ENCODE results near the gene ULK4.
"Not testable (repeated sequence)": the region's sequence is repeated elsewhere in the genome, so short reads cannot be mapped to it uniquely, and the experiment has no call there.

The ULK4 gene

GRCh38 chr3:41457176-41457575, 504.7 kb downstream of the ULK4 start:
- FAIRE-seq (no peak), DNase-seq (ENCODE audit: insufficient read length, low spot score) (no peak)

DNA sequence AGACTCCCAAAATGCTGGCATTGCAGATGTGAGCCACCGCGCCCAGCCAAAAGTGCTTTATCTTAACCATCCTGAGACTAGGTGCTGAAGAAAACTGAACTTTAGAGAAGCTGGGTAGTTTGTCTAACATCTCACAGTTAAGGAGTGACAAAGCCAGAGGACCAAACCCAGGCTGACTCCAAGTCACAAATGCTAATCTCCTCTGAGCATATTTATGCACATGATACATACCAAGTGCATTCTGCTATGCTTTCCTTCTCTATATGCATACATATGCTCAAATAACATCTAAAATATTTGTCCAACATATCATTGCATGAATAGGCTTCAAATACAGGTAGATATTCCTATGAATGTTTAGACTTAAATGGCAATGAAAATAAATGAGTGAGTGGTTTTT, 505.7 kb downstream of the ULK4 start:
- FAIRE-seq (no peak), DNase-seq (ENCODE audit: insufficient read length, low spot score) (no peak)

DNA sequence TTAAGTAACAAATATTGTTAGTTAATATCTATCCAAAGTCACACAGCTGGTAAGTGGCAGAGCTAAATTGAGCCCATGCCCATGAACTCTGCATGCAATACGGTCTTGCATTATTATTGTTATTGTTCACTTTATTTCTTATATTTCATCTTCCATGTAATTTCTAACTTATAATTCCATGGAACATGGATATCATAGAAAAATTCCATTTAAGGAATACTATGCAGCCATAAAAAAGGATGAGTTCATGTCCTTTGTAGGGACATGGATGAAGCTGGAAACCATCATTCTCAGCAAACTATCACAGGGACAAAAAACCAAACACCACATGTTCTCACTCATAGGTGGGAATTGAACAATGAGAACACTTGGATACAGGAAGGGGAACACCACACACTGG, 508.3 kb downstream of the ULK4 start:
- not testable (repeated sequence) for DNase-seq (ENCODE audit: insufficient read length, low spot score); FAIRE-seq

GRCh38 chr3:41450416-41451231, 511.3 kb downstream of the ULK4 start:
- no peak for FAIRE-seq
- no peak for DNase-seq (ENCODE audit: insufficient read length, low spot score)

GRCh38 chr3:41448396-41448795, 513.5 kb downstream of the ULK4 start:
- no peak for FAIRE-seq

DNA sequence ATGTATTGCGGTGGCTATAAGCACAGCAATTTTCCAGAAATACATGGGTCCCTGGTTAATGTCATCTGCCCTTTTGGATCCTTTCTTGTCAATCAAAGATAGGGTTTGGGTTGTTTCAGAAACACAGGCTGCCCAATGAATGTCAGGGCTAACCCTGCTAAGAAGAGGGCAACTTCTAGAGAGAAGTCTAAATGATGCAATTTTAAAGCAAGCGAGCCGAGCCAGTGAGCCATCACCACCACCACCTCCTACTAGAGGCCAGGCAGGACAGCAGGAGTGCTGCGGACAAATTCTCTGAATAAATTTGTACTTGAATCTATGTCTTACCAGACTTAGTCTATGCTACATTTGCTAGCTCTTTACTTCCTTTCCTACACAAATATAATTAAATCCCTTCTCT, 514.2 kb downstream of the ULK4 start:
- no peak for DNase-seq (ENCODE audit: insufficient read length, low spot score)
- no peak for FAIRE-seq

More at GRCh38 chr3:41448396-41448795, 513.5 kb downstream of the ULK4 start:
- DNase-seq (ENCODE audit: insufficient read length, low spot score): no peak

DNA sequence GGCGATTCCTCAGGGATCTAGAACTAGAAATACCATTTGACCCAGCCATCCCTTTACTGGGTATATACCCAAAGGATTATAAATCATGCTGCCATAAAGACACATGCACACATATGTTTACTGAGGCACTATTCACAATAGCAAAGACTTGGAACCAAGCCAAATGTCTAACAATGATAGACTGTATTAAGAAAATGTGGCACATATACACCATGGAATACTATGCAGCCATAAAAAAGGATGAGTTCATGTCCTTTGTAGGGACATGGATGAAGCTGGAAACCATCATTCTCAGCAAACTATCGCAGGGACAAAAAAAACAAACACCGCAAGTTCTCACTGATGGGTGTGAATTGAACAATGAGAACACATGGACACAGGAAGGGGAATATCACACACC, 515.6 kb downstream of the ULK4 start:
- not testable (repeated sequence) for FAIRE-seq; DNase-seq (ENCODE audit: insufficient read length, low spot score)

DNA sequence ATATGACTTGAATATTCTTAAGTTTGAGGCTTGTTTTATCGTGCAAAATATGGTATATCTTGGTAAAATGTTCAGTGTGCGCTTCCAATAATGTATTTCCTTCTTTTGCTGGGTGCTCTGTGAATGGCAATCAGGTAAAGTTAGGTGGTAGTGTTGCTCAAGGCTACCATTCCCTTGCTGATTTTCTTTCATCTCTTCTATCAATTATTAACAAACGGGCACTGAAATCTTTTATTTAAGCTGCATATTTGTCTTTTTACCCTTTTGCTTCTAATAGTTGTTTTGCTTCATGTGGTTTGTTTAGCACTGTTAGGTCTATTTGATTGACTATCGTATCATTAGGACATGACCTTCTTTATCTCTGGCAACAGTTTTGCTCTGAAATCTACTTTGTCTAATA, 520.3 kb downstream of the ULK4 start:
- FAIRE-seq (no peak), DNase-seq (ENCODE audit: insufficient read length, low spot score) (no peak)

- FAIRE-seq: no peak
- DNase-seq (ENCODE audit: insufficient read length, low spot score): no peak
Measured at GRCh38 chr3:41441139-41441538, 520.8 kb downstream of the ULK4 start.

DNA sequence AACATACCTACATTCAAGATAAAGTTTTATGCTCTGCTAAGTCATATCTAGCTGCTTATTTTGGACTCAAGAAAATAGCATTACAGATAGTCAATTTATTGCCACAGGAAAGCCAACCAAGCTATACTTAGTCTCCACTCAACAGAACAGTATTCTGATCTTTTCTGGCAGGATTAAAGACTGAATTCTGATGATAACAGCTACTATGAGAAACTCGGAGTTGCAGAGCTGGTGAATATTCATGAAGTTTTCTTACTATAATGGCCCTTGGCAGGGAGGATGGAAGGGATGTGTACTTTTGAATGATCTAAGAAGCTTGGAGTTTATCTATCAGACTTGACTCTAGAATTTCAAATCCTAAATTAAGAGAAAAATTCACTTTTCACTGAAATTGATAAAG, 524.9 kb downstream of the ULK4 start:
- FAIRE-seq (no peak), DNase-seq (ENCODE audit: insufficient read length, low spot score) (no peak)

- DNase-seq (ENCODE audit: insufficient read length, low spot score) (no peak), FAIRE-seq (no peak)
Measured at GRCh38 chr3:41434781-41435180, 527.1 kb downstream of the ULK4 start.

DNA sequence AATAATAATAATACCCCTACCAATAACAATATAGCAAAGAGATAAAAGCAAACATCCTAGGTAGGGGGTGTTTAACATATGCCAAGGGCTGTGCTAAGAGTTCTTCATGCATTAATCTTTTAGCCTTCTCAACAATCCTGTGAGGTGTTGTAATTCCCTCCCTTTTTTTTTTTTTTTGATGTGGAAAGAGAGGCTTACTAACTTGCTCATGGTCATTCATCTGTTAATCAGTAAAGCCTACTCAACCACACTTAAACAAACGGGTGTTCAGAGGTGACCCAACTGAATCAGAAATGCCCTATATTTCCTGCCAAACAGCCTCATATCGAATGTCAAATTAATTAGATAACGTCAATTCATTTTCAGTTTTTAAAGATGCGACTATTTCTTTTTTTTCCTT, 530.5 kb downstream of the ULK4 start:
- DNase-seq (ENCODE audit: insufficient read length, low spot score) (no peak), FAIRE-seq (no peak)

GRCh38 chr3:41430886-41431285, 531.0 kb downstream of the ULK4 start:
- FAIRE-seq: no peak
- DNase-seq (ENCODE audit: insufficient read length, low spot score): no peak

GRCh38 chr3:41430391-41430790, 531.5 kb downstream of the ULK4 start:
- DNase-seq (ENCODE audit: insufficient read length, low spot score) (no peak), FAIRE-seq (no peak)

DNA sequence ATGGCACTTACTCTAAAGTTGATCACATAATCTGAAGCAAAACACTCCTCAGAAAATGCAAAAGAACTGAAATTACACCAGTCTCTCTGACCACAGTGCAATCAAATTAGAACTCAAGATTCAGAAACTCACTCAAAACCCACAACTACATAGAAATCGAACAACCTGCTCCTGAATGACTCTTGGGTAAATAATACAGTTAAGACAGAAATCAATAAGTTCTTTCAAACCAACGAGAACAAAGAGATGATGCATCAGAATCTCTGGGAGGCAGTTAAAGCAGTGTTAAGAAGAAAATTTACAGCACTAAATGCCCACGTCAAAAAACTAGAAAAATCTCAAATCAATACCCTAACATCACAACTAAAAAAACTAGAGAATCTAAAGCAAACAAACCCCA, 535.4 kb downstream of the ULK4 start:
- FAIRE-seq (no peak), DNase-seq (ENCODE audit: insufficient read length, low spot score) (no peak)

DNA sequence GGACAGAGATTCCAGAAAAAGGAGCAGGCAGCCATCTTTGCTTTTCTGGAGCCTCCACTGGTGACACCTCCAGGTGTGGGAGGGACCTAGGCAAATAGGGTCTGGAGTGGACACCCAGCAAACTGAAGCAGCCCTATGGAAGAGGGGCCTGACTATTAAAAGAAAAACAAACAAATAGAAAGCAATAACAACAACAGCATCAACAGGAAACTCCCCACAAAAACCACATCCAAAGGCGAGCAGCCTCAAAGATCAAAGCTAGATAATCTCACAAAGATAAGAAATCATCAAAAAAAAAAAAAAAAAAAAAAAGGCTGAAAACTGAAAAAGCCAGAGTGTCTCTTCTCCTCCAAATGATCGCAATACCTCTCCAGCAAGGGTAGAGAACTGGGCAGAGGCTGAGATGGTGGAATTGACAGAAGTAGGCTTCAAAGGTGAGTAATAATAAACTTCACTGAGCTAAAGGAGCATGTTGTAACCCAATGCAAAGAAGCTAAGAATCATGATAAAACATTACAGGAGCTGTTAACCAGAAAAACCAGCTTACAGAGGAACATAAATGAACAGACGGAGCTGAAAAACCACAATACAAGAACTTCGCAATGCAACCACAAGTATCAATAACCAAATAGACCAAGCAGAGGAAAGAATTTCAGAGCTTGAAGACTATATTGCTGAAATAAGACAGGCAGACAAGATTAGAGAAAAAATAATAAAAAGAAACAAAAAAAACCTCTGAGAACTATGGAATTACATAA, 537.2 kb downstream of the ULK4 start:
- DNase-seq (ENCODE audit: insufficient read length, low spot score) (no peak), FAIRE-seq (no peak)

- DNase-seq (ENCODE audit: insufficient read length, low spot score) (no peak), FAIRE-seq (no peak)
Measured at GRCh38 chr3:41419809-41420208, 542.1 kb downstream of the ULK4 start.

GRCh38 chr3:41418961-41419691, 542.8 kb downstream of the ULK4 start:
- no peak for FAIRE-seq

DNA sequence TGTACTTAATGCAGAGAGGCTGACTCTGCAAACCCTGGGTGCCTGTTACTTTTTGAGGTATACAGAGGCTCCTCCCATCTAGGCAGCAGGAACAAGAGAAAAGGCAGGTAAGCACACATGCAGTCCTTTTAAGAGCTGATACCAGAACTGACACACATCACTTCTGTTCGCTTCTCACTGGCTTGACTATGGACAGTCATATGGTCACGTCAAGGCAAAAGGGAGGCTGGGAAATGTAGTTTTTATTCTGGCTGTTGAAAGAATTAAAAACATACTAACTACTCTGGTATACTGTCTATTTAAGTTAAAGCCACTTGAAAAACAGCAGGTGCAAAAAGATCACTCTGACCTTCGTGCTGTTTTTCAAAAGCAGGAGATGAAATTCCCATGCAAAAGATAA, 544.3 kb downstream of the ULK4 start:
- no peak for DNase-seq (ENCODE audit: insufficient read length, low spot score)
- FAIRE-seq: no peak

More at GRCh38 chr3:41418961-41419691, 542.8 kb downstream of the ULK4 start:
- DNase-seq (ENCODE audit: insufficient read length, low spot score): no peak

DNA sequence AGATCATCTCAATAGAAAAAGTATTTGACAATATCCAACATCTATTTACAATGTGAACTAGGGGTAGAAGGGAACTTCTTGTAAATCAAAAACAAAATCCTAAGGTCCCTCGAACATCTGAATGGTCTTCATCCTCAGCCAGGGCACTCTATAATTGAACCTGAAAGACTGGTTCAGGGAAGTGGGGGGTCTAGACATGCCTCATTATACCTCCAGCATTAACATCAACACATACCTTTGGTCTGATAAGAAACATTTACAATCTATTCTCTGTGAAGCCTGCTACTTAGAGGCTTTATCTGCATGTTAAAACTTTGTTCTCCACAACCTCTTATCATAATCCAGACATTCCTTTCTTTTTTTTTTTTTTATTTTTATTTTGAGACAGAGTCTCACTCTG, 550.8 kb downstream of the ULK4 start:
- FAIRE-seq (no peak), DNase-seq (ENCODE audit: insufficient read length, low spot score) (no peak)

- DNase-seq (ENCODE audit: insufficient read length, low spot score) (no peak), FAIRE-seq (no peak)
Measured at GRCh38 chr3:41405466-41405865, 556.4 kb downstream of the ULK4 start.
